Uterus (tissue), 4 donors: ENCODE data around the gene GSN. TPM values are rescaled to one million over a fixed set of nuclear protein-coding genes. Genes with fewer than 3 reads are reported as not detected.
A peak's percentile ranks its signal among the peaks of the same experiment; 100 is the strongest.

Experiments used
- DNase-seq, 2 donors: peaks; one replicate each; pipeline ENCODE4 v3.0.0-alpha.2; 2019 to 2020
- H3K27ac ChIP-seq, 2 donors: fragments of 200-600 bp; sonication (generic); 1 replicate in 1 of 2; 2 replicates in 1 of 2; pipeline ENCODE4 v1.5.1; 2016 to 2018
- H3K27me3 ChIP-seq, 2 donors: fragments of 200-600 bp; sonication (generic); one replicate each; pipeline ENCODE4 v1.5.1; 2018 to 2019; ENCODE audit warnings: control low read depth in 1 of 2
- H3K36me3 ChIP-seq, 2 donors: fragments of 200-600 bp; sonication (generic); one replicate each; pipeline ENCODE4 v1.5.1; 2019; ENCODE audit warnings: control low read depth in 1 of 2
- H3K4me1 ChIP-seq, 2 donors: fragments of 200-600 bp; sonication (generic); one replicate each; pipeline ENCODE4 v1.5.1; 2018 to 2019; ENCODE audit warnings: control low read depth in 1 of 2
- H3K4me3 ChIP-seq, 2 donors: fragments of 200-600 bp; sonication (generic); 1 replicate in 1 of 2; 2 replicates in 1 of 2; pipeline ENCODE4 v1.5.1; 2018 to 2019; ENCODE audit warnings: mild to moderate bottlenecking in 1 of 2
- H3K9me3 ChIP-seq, 2 donors: fragments of 200-600 bp; sonication (generic); one replicate each; pipeline ENCODE4 v1.5.1; 2019; ENCODE audit warnings: control low read depth in 1 of 2
- CTCF ChIP-seq, 4 experiments: fragments of 200-600 bp in 2 of 4; fragments of 450-650 bp in 2 of 4; sonication (generic) in 2 of 4; IDR thresholded peaks; one replicate each; pipeline ENCODE4 v1.5.1; 2016 to 2019; ENCODE audit warnings: antibody characterized with exemption in 4 of 4, mild to moderate bottlenecking in 2 of 4, moderate library complexity in 1 of 4
- POLR2A ChIP-seq, 2 donors: fragments of 450-650 bp; IDR thresholded peaks; one replicate each; pipeline ENCODE4 v1.6.1; 2016; ENCODE audit warnings: antibody characterized with exemption in 2 of 2, mild to moderate bottlenecking in 1 of 2, moderate library complexity in 1 of 2
- intact Hi-C: fragments of 100-400 bp; cut with DNase I; formaldehyde crosslinking; loops from one replicate; pipeline ENCODE4 v1.15.1; 2023; ENCODE audit warnings: low total_unique reads
- total RNA-seq, 4 donors: library from RNA; depleted of rRNA in 3 of 4; stranded (reverse); fragments of >200 nt in 3 of 4; gene quantifications; one replicate each; pipeline versions ENCODE4 v1.1.0 to v1.2.4, GENCODE V29; 2014 to 2023
- donor health status: DM: yes; HTN: yes; CAD: no.

The GSN gene
- total RNA-seq, 4 donors from 2014 or later = 567 to 1,619 (median 884) TPM

GRCh38 chr9:121307976-121308375, 40.0 kb downstream of the GSN start:
- H3K4me3 ChIP-seq = no peak overlapping the region
- H3K36me3 ChIP-seq = no peaks in the 10 kb centered on the region
- TF ChIP-seq POLR2A (IDR thresholded peaks at IDR 0.05) (no peak), CTCF (IDR thresholded peaks at IDR 0.05) (no peak)
- H3K4me1 ChIP-seq = peaks cover 0 to 20% of the 10 kb centered on the region in 2 donors
- peak overlapping the region; percentile 52 to 100 for H3K27ac ChIP-seq
- no peak for DNase-seq
- no peaks in the 10 kb centered on the region for H3K27me3 ChIP-seq
- intact Hi-C loops = no loop called here
- no peaks in the 10 kb centered on the region for H3K9me3 ChIP-seq

- intact Hi-C loops = no loop called here
- Histone ChIP-seq H3K4me3 (no peak overlapping the region), H3K27me3 (no peaks in the 10 kb centered on the region), H3K4me1 (peaks cover 0 to 12% of the 10 kb centered on the region in 2 donors), H3K27ac (peak overlapping the region; percentile 22 to 100), H3K9me3 (no peaks in the 10 kb centered on the region), H3K36me3 (no peaks in the 10 kb centered on the region)
- TF ChIP-seq POLR2A (IDR thresholded peaks at IDR 0.05) (no peak), CTCF (IDR thresholded peaks at IDR 0.05) (no peak)
- no peak for DNase-seq
Observed at GRCh38 chr9:121308765-121309164, 40.8 kb downstream of the GSN start.

DNA sequence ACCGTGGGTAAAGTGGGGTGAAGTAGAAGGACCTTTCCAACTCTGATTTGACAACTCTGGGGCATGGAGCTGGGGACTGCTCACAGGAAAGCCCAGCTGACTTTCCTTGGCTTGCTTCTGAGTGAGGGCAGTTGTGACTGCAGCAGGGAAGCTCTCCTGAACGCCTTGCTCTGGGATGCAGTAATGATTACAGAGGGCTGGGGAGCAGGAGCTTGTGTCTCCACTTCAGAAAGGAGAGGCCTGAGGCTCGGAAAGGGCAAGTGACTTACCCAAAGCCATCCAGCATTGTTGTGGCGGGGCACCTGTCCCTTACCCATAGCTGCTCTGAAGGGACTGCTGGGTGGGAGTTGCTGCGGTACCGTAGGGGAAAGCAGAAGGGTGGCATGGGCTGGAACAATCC, 41.2 kb downstream of the GSN start:
- no peaks in the 10 kb centered on the region for H3K27me3 ChIP-seq
- peaks cover 0 to 10% of the 10 kb centered on the region in 2 donors for H3K4me1 ChIP-seq
- no peaks in the 10 kb centered on the region for H3K9me3 ChIP-seq
- peaks cover 0 to 2% of the 10 kb centered on the region in 2 donors for H3K36me3 ChIP-seq
- TF ChIP-seq CTCF (IDR thresholded peaks at IDR 0.05) = no peak
- TF ChIP-seq POLR2A (IDR thresholded peaks at IDR 0.05) = no peak
- H3K4me3 ChIP-seq = no peak overlapping the region
- intact Hi-C loops = no loop called here
- peak overlapping the region; percentile 22 to 100 for H3K27ac ChIP-seq
- DNase-seq = no peak

- TF ChIP-seq CTCF (IDR thresholded peaks at IDR 0.05) (no peak), POLR2A (IDR thresholded peaks at IDR 0.05) (no peak)
- Histone ChIP-seq H3K27me3 (no peaks in the 10 kb centered on the region), H3K27ac (peak overlapping the region; percentile 22 to 100), H3K9me3 (no peaks in the 10 kb centered on the region), H3K4me3 (no peak overlapping the region), H3K4me1 (peaks cover 0 to 10% of the 10 kb centered on the region in 2 donors), H3K36me3 (peaks cover 0 to 3% of the 10 kb centered on the region in 2 donors)
- no peak for DNase-seq
- intact Hi-C loops = loop anchor here (5.0 kb wide), 1 partner anchor 103 kb away; no protein-coding TSS in a partner anchor
Observed at GRCh38 chr9:121309833-121310425, 42.0 kb downstream of the GSN start.

DNA sequence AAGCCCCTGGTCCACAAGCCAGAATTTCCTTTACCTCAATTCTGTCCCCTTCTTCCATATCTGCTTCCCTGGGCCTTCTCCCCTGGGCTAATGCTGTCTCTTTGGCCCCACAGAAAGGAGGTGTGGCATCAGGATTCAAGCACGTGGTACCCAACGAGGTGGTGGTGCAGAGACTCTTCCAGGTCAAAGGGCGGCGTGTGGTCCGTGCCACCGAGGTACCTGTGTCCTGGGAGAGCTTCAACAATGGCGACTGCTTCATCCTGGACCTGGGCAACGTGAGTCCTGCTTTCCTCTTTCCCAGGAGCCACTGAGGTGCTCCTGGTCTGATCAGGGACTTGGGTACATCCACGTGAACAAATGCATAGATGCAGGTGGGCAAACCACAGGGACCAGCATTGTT, 42.6 kb downstream of the GSN start:
- Histone ChIP-seq H3K36me3 (peaks cover 0 to 3% of the 10 kb centered on the region in 2 donors), H3K27me3 (no peaks in the 10 kb centered on the region), H3K9me3 (no peaks in the 10 kb centered on the region), H3K4me1 (peaks cover 0 to 6% of the 10 kb centered on the region in 2 donors), H3K4me3 (no peak overlapping the region), H3K27ac (peak overlapping the region; percentile 22 to 100)
- TF ChIP-seq POLR2A (IDR thresholded peaks at IDR 0.05) = no peak
- TF ChIP-seq CTCF (IDR thresholded peaks at IDR 0.05) = no peak
- intact Hi-C loops = loop anchor here (5.0 kb wide), 1 partner anchor 103 kb away; no protein-coding TSS in a partner anchor
- DNase-seq = peak in 1 of 2 donors; percentile 2
